Effector memory CD4-positive, alpha-beta T cell (primary cell): ENCODE results near the gene EXOC3L1.

Experiments used
- DNase-seq, 3 donors: peaks; one replicate each; pipeline ENCODE4 v3.0.0-alpha.2; 2020
- H3K27ac ChIP-seq: 2 replicates; pipeline ENCODE4 v1.7.0; 2013; ENCODE audit warnings: mild to moderate bottlenecking, low read length, moderate library complexity; ENCODE audit not compliant: insufficient read depth, poor library complexity, severe bottlenecking
- H3K27me3 ChIP-seq: replicated peaks from 2 replicates; pipeline ENCODE4 v1.7.0; 2013; ENCODE audit warnings: mild to moderate bottlenecking, low read length; ENCODE audit not compliant: insufficient read depth, control insufficient read depth, poor library complexity, severe bottlenecking
- H3K36me3 ChIP-seq: 2 replicates; pipeline ENCODE4 v1.7.0; 2013; ENCODE audit warnings: mild to moderate bottlenecking, low read length, moderate library complexity; ENCODE audit not compliant: control insufficient read depth, insufficient read depth
- H3K4me1 ChIP-seq: 2 replicates; pipeline ENCODE4 v1.7.0; 2013; ENCODE audit warnings: low read length, mild to moderate bottlenecking; ENCODE audit not compliant: control insufficient read depth, insufficient read depth, poor library complexity, severe bottlenecking
- H3K4me3 ChIP-seq: 2 replicates; pipeline ENCODE4 v1.7.0; 2013; ENCODE audit warnings: low read length, low read depth, mild to moderate bottlenecking; ENCODE audit not compliant: insufficient read depth, poor library complexity, severe bottlenecking
- H3K9me3 ChIP-seq: 2 replicates; pipeline ENCODE4 v1.7.0; 2013; ENCODE audit warnings: mild to moderate bottlenecking, low read length, moderate library complexity; ENCODE audit not compliant: control insufficient read depth

Gene EXOC3L1

DNA sequence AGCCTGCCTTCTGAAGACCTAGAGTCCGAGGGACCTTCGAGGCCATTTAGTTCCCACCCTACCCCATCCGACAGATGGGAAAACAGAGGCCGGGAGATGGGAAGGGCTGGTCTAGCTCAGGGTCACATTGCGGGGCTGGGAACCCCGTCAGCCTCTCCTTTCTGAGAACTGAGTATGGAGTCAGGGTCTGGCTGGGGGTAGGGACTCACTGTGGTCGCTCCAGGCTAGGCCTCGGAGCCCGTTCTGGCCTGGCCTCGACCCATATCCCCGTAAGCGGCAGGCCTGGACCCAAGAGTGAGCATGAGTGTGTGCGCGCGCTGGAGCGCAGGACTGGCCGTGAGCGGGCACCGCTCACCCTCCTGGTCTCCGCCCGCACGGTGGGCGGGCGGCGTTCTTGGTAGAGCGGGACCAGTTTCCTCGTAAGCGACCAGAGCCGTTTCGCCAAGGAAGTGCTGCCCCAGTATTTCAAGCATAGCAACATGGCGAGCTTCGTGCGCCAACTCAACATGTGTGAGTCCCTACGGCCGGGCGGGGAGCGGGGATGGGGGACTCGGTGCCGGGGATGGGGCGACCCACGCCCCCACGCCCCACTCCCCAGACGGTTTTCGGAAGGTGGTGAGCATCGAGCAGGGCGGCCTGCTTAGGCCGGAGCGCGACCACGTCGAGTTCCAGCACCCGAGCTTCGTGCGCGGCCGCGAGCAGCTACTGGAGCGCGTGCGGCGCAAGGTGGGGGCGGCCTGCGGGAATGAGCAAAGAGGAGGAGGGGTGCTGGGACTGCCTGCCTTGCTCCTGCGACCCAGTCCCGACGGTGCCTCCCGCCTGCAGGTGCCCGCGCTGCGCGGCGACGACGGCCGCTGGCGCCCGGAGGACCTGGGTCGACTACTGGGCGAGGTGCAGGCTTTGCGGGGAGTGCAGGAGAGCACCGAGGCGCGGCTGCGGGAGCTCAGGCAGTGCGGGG is 24.5 kb downstream of the EXOC3L1 start:
- H3K27me3 ChIP-seq = peaks cover 44% of the 10 kb centered on the region
- peaks cover 62% of the 10 kb centered on the region for H3K4me1 ChIP-seq
- H3K36me3 ChIP-seq = no peaks in the 10 kb centered on the region
- no peak overlapping the region for H3K4me3 ChIP-seq
- no peak overlapping the region for H3K27ac ChIP-seq
- no peak for DNase-seq
- no peaks in the 10 kb centered on the region for H3K9me3 ChIP-seq

DNA sequence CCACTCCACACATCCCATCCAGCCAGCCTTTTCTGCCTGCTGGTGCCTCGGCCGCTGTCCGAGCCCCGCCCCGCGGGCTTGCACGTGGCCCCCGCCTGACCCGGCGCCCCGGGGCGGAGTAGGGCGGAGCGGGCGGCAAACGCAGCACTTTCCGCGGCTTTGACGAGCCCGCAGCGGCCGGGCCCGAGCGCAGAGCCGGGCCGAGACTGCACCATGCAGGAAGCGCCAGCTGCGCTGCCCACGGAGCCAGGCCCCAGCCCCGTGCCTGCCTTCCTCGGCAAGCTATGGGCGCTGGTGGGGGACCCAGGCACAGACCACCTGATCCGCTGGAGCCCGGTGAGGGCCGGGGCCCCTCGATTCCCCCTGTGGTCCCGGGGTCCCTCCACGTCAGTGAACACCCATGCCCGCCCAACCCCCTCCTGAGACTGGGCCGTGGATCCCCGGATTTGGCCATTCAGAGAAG is 25.3 kb downstream of the EXOC3L1 start, which contains the start of gene HSF4:
TSS of gene HSF4 (plus strand) at position 147 of the 463 bp plus-strand sequence. CDS start at position 214, 67 bp downstream.
- H3K9me3 ChIP-seq = no peaks in the 10 kb centered on the region
- DNase-seq = no peak
- peaks cover 41% of the 10 kb centered on the region for H3K27me3 ChIP-seq
- H3K4me3 ChIP-seq = peak within 1 kb of the TSS; percentile 44
- H3K36me3 ChIP-seq = no peaks in the 10 kb centered on the region
- H3K4me1 ChIP-seq = peaks cover 55% of the 10 kb centered on the region
- H3K27ac ChIP-seq = no peak within 1 kb of the TSS

DNA sequence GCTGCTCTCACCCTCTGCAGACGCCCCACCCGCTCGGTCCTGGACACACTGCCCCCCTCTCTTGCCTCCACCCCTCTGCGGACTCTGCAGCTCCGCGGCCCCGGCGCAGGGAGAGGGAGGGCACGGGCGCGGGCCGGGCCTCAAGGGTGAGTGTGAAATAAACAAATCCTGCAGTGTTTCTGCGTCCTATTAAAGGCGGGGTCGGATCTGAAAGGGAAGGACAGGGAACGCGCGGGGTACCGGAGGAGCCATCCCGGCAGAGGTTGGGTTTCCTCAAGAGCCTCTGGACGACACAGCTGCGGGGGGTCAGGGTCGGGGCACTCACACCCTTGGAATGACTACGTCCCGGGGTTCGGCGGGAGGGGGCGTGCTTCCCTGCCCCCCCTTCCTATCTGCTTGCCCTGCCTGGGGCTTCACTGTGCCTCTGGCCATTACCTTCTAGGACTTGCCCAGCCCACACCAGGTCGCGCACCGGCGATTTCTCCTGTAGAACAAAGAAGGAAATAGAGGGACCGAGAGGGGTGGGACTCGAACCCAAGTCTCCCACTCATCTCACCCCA is 25.9 kb downstream of the EXOC3L1 start:
- peaks cover 52% of the 10 kb centered on the region for H3K4me1 ChIP-seq
- peak overlapping the region; percentile 44 for H3K4me3 ChIP-seq
- H3K9me3 ChIP-seq = no peaks in the 10 kb centered on the region
- H3K36me3 ChIP-seq = no peaks in the 10 kb centered on the region
- no peak for DNase-seq
- H3K27me3 ChIP-seq = peaks cover 38% of the 10 kb centered on the region
- H3K27ac ChIP-seq = no peak overlapping the region

DNA sequence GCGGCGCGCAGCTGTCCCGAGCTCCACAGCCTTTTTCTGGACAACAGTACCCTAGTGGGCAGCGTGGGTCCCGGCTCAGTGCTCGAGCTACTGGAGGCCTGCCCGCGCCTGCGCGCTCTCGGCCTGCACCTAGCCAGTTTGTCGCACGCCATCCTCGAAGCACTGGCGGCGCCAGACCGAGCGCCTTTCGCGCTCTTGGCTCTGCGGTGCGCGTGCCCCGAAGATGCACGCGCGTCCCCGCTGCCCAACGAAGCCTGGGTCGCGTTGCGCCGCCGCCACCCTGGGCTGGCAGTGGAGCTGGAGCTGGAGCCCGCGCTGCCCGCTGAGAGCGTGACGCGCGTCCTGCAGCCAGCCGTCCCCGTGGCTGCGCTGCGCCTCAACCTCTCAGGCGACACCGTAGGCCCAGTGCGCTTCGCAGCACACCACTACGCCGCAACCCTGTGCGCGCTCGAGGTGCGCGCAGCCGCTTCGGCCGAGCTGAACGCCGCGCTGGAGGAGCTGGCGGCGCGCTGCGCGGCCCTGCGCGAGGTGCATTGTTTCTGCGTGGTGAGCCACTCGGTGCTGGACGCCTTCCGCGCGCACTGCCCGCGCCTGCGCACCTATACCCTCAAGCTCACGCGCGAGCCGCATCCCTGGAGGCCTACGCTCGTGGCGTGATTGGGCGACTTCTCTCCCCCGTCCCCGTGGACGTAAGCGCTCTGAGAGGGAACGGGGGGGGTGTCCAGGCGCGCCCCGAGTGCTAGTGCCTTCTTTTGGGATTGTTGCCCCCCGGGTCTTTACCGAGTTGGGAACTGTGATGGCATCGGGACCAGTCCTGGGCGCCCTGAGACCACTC is 26.6 kb downstream of the EXOC3L1 start:
- Histone ChIP-seq H3K27ac (no peak overlapping the region), H3K4me3 (peak overlapping the region; percentile 44), H3K9me3 (no peaks in the 10 kb centered on the region), H3K36me3 (no peaks in the 10 kb centered on the region), H3K4me1 (peaks cover 59% of the 10 kb centered on the region), H3K27me3 (peaks cover 38% of the 10 kb centered on the region)
- DNase-seq = no peak

DNA sequence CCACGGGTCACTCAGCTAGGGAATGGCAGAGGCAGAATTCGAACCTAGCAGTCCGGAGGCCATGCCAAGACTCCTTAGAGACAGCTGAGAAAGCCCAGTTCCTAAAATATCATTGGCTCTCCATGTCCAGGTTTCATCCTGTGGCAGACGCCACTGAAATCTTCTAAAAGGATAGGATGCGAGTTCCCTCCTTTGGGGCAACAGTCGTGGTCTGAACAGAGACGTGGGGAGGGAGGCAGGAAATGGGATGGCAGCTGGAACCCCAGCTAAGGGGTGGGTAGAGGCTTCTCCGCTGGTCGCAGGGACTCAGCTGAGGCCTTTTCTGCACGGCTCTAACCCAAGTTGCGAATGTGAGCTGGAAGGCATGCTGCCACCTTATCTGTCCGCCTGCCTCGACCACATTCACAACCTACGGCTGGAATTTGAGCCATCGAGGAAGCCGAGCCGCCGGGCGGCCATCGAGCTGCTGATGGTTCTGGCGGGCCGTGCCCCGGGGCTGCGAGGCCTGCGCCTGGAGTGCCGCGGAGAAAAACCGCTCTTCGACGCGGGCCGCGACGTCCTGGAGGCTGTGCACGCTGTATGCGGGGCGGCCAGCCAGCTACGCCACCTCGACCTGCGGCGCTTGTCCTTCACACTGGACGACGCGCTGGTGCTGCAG is 27.3 kb downstream of the EXOC3L1 start:
- Histone ChIP-seq H3K4me3 (peak overlapping the region; percentile 44), H3K4me1 (peaks cover 66% of the 10 kb centered on the region), H3K36me3 (no peaks in the 10 kb centered on the region), H3K27me3 (peaks cover 38% of the 10 kb centered on the region), H3K9me3 (no peaks in the 10 kb centered on the region), H3K27ac (no peak overlapping the region)
- DNase-seq = no peak

DNA sequence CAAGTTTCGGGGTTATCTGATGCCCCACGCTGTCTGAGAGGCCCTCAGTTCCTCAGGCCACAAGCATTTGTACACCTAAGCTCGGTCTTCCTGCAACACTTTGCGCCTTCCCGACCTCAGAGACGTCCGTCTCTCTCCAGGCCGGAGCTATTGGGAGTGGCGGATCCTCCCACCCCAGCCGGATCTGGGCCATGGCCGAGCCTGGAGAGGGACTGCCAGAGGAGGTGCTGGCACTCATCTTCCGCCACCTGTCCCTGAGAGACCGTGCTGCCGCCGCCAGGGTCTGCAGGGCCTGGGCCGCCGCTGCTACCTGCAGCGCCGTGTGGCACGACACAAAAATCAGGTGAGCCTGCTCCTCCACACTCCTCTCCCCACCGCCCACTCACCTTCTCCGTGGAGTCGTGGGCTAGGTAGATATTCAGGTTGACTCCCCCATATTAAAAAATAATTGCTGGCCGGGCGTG is 28.3 kb downstream of the EXOC3L1 start:
- Histone ChIP-seq H3K27ac (no peak overlapping the region), H3K9me3 (no peaks in the 10 kb centered on the region), H3K36me3 (no peaks in the 10 kb centered on the region), H3K4me3 (no peak overlapping the region), H3K4me1 (peaks cover 76% of the 10 kb centered on the region), H3K27me3 (peaks cover 30% of the 10 kb centered on the region)
- DNase-seq = no peak

DNA sequence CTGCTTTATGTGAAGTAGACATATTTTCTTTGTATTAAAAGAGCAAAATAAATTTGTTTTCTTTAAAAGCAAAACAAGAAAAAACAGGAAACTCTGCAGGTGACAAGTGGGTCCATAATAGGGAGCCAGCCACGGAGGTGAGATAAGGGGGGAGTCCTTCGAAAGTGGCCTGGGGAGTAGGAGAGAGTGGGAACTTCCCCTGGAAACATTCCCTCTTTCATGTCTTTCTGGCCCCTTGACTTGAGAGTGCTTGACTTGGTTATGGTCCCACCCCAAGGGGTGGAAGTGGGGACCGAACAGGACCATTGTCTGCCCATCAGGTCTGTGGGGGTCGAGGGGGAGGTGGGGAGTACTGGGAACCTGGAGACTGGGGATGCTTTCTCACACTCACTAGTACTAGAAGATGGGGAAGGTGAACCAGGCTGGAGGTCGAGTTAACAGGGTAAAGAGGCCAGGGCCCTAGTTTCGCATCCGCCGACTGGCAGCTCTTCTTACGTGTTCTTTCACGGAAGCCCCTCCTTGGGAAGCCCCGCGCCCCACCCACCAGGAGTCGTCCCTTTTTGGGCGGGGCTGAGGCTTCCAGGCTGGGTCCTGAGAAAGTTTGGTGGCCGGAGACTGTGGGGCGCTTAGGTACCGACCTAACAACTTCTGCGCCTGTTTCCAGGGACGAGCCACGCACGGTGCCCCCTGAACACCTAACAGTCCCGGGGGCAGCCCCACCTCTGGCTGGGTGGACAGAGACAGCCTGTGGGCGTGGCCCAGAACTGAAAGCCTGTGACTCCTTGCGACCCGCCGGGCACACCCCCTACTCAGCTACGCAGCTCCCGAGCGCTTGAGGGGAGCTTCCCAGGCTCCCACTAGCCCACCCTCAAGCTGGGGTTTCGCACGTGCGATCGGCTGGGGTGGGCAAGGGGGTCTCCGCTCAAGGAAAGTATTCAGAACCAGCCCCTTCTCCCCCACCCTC is 31.0 kb downstream of the EXOC3L1 start:
- H3K27me3 ChIP-seq = peaks cover 5% of the 10 kb centered on the region
- H3K36me3 ChIP-seq = no peaks in the 10 kb centered on the region
- peak overlapping the region; percentile 92 for H3K4me3 ChIP-seq
- DNase-seq = peak; percentile 76 to 81 (median 77)
- peaks cover 74% of the 10 kb centered on the region for H3K4me1 ChIP-seq
- H3K27ac ChIP-seq = peak overlapping the region; percentile 97
- H3K9me3 ChIP-seq = no peaks in the 10 kb centered on the region

DNA sequence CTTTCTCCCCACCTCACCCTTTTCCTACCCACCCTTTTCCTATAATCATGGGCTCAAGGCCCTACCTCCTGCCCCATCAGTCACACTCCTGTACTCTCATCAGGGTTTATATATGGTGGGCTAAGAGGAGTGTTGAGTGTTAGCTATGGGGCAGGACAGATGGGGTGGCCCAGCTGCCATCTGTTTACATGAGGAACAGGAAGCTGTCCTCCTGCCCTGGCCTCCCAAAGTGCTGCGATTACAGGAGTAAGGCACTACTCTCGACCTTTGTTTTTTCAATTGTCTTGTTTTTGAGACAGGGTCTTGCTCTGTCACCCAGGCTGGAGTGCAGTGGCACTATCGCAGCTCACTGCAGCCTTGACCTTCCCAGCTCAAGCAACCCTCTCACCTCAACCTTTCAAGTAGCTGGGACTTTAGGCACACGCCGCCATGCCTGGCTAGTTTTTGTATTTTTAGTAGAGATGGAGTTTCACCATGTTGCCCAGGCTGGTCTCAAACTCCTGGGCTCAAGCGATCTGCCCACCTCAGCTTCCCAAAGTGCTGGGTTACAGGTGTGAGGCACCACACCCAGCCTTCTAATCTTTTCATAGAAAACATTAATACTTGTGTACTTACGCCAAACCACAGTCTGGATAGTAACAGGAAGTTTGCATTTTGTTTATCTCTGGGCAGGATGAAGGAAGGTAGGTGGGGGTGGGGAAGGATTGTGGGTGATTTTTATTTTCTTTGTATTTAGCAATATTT is 31.9 kb downstream of the EXOC3L1 start:
- Histone ChIP-seq H3K9me3 (no peaks in the 10 kb centered on the region), H3K4me3 (peak overlapping the region; percentile 92), H3K36me3 (no peaks in the 10 kb centered on the region), H3K27ac (peak overlapping the region; percentile 97), H3K4me1 (peaks cover 70% of the 10 kb centered on the region), H3K27me3 (no peaks in the 10 kb centered on the region)
- no peak for DNase-seq
